ENCODE results near the gene HDGFL1.

DNA sequence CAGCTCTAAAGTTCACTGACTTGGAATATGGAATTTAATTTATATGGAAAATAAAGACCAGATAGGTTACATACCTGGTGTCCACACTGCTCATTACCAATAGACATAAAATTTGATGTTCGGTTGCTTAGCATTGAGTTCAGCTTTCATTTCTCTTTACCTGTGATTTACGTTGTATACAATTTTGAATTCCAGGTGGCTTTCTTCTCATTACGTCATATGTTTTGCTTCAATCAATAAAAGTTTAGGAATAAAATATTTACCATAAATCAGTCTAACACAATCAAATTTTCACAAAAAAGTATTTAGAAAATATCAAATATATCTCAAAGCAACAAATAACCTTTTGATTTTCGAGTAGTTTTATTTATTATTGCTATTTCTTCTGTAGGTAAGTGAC, 40.8 kb downstream of the HDGFL1 start:
- TF ChIP-seq SAP30 (IDR thresholded peaks at IDR 0.05; ENCODE audit: insufficient read depth, insufficient replicate concordance, low read length) (no peak), EZH2 (IDR thresholded peaks at IDR 0.05; ENCODE audit: low read depth, low read length, severe bottlenecking) (no peak), RFX5 (IDR thresholded peaks at IDR 0.05; ENCODE audit: borderline replicate concordance, low read depth, low read length) (no peak)
- TF ChIP-seq, protein P1, sequence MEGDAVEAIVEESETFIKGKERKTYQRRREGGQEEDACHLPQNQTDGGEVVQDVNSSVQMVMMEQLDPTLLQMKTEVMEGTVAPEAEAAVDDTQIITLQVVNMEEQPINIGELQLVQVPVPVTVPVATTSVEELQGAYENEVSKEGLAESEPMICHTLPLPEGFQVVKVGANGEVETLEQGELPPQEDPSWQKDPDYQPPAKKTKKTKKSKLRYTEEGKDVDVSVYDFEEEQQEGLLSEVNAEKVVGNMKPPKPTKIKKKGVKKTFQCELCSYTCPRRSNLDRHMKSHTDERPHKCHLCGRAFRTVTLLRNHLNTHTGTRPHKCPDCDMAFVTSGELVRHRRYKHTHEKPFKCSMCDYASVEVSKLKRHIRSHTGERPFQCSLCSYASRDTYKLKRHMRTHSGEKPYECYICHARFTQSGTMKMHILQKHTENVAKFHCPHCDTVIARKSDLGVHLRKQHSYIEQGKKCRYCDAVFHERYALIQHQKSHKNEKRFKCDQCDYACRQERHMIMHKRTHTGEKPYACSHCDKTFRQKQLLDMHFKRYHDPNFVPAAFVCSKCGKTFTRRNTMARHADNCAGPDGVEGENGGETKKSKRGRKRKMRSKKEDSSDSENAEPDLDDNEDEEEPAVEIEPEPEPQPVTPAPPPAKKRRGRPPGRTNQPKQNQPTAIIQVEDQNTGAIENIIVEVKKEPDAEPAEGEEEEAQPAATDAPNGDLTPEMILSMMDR (IDR thresholded peaks at IDR 0.05; ENCODE audit: control extremely low read depth in 1 of 3, insufficient read depth in 1 of 3, low read depth in 1 of 3, low read length in 3 of 3): no peak

Data from H1 (cell line).